Prostate gland (tissue), 2 donors: Measurements from ENCODE around the gene CENPK.

Experiments used
- CTCF ChIP-seq, 4 experiments: fragments of 200-600 bp in 2 of 4; fragments of 450-650 bp in 2 of 4; sonication (generic) in 2 of 4; IDR thresholded peaks; 1 replicate in 3 of 4; 2 replicates in 1 of 4; pipeline ENCODE4 v1.5.1; 2016 to 2019; ENCODE audit warnings: antibody characterized with exemption in 4 of 4, mild to moderate bottlenecking in 2 of 4, moderate library complexity in 2 of 4
- POLR2A ChIP-seq: fragments of 450-650 bp; IDR thresholded peaks from one replicate; pipeline ENCODE4 v1.6.1; 2016; ENCODE audit warnings: antibody characterized with exemption, mild to moderate bottlenecking

GRCh38 chr5:65612298-65612907, 49.4 kb upstream of the CENPK start:
- no peak for TF ChIP-seq CTCF (IDR thresholded peaks at IDR 0.05)
- no peak for TF ChIP-seq POLR2A
